ENCODE results near the gene ZNF792. TPM values are rescaled to one million over a fixed set of nuclear protein-coding genes. Genes with fewer than 3 reads are reported as not detected.
A peak's percentile ranks its signal among the peaks of the same experiment; 100 is the strongest.

ZNF792 gene
- total and polyA plus RNA-seq, 2 of the 4 experiments (the other 2 are of a cell fraction), result 1.5 to 4.8 TPM

GRCh38 chr19:35013041-35013819, 49.2 kb upstream of the ZNF792 start (continued):
- no peak for TF ChIP-seq FOS (IDR thresholded peaks at IDR 0.05; ENCODE audit: low read depth, low read length)

GRCh38 chr19:35011737-35012682, 48.0 kb upstream of the ZNF792 start:
- Histone ChIP-seq H3K79me1 (ENCODE audit: low read depth in 1 of 2, low read length in 2 of 2) (peaks cover 2 to 44% of the 10 kb centered on the region in 2 experiments; a peak in 2 of 4 replicates), H3K56ac (ENCODE audit: extremely low read depth, insufficient read depth, low read length) (no peak overlapping the region), H3K27me3 (ENCODE audit: control insufficient read depth, insufficient read depth, low read length) (no peaks in the 10 kb centered on the region), H2AK9ac (replicated peaks; ENCODE audit: low read depth, low read length, poor library complexity) (peak overlapping the region; percentile 76), H2AK5ac (ENCODE audit: low read depth, low read length) (no peak overlapping the region), H3K4ac (ENCODE audit: low read depth, low read length) (no peak overlapping the region), H2BK20ac (ENCODE audit: low read depth, low read length) (no peak overlapping the region), H3K23ac (ENCODE audit: low read depth, low read length) (no peak overlapping the region), H2AFZ (replicated peaks; ENCODE audit: low read length, poor library complexity) (peak overlapping the region; percentile 14), H3K36me3 (ENCODE audit: control insufficient read depth, insufficient read depth, low read length) (peaks cover 61% of the 10 kb centered on the region), H3K9ac (ENCODE audit: low read depth, low read length) (no peak overlapping the region), H4K5ac (ENCODE audit: low read depth, low read length) (no peak overlapping the region), H4K8ac (ENCODE audit: low read depth in 2 of 2, low read length in 2 of 2) (no peak overlapping the region), H3K4me2 (ENCODE audit: low read depth, low read length) (no peak overlapping the region), H3K18ac (ENCODE audit: low read depth, low read length) (no peak overlapping the region), H2BK15ac (ENCODE audit: low read depth, low read length) (no peak overlapping the region), H3K9me1 (ENCODE audit: insufficient read depth, low read length) (peaks cover 1% of the 10 kb centered on the region), H4K20me1 (ENCODE audit: insufficient read depth, low read length) (peaks cover 15% of the 10 kb centered on the region), H2BK120ac (ENCODE audit: low read depth, low read length) (no peak overlapping the region), H3K4me3 (ENCODE audit: insufficient read depth, low read depth, low read length) (no peak overlapping the region), H3K27ac (ENCODE audit: insufficient read depth, low read length) (no peak overlapping the region), H3K4me1 (ENCODE audit: control insufficient read depth, insufficient read depth, low read length) (peaks cover under 1% of the 10 kb centered on the region), H3K14ac (replicated peaks; ENCODE audit: low read depth, low read length) (no peak overlapping the region), H3K9me3 (ENCODE audit: control insufficient read depth, insufficient read depth, low read length) (no peaks in the 10 kb centered on the region), H2BK5ac (ENCODE audit: low read depth, low read length, poor library complexity, severe bottlenecking) (no peak overlapping the region), H4K91ac (ENCODE audit: insufficient read depth, low read depth, low read length) (no peak overlapping the region)
- in situ Hi-C loops (cut with MboI; ENCODE audit: low sequenced_read_pairs) (no loop called here), dilution Hi-C loops (cut with HindIII; ENCODE audit: low sequenced_read_pairs, unreplicated experiment) (no loop called here), intact Hi-C loops (cut with micrococcal nuclease) (no loop called here)
- 92% methylated on average over 12 of the region's 18 CpGs; no CpG with 5 or more reads in 1 of the 2 experiments for WGBS, 2 experiments (ENCODE audit: extremely low coverage in 2 of 2, insufficient read length in 1 of 2)
- TF ChIP-seq SMC3 (IDR thresholded peaks at IDR 0.05; ENCODE audit: low read depth, low read length) (no peak), RAD21 (IDR thresholded peaks at IDR 0.05; ENCODE audit: low read length) (no peak), CHD1 (IDR thresholded peaks at IDR 0.05; ENCODE audit: low read depth, low read length) (no peak), FOS (IDR thresholded peaks at IDR 0.05; ENCODE audit: low read depth, low read length) (no peak)
- BruUV-seq (replicated peaks), result no TSS peak
- DNase-seq (no peak), ATAC-seq (ENCODE audit: low read depth) (no peak)
- POLR2A ChIA-PET (ENCODE audit: unreplicated experiment), result no interaction called here
- CTCF ChIA-PET, result interaction anchor here (1.6 kb wide), 1 partner anchor 27 kb away, joined by 4 read pairs; no protein-coding TSS in a partner anchor

Measured in IMR-90 (cell line).